Body of pancreas (tissue), 4 donors: ENCODE measurements around the gene LRP11.

Experiments
- POLR2A ChIP-seq, 3 donors: fragments of 450-650 bp; IDR thresholded peaks; one replicate each; pipeline ENCODE4 v1.6.1; 2016; ENCODE audit warnings: antibody characterized with exemption in 3 of 3, mild to moderate bottlenecking in 2 of 3
- TF ChIP-seq, protein P1 (sequence below), 7 experiments: fragments of 450-650 bp in 4 of 7; fragments of 200-600 bp in 3 of 7; sonication (generic) in 3 of 7; IDR thresholded peaks; one replicate each; pipeline ENCODE4 v1.5.1; 2016 to 2019; ENCODE audit warnings: antibody characterized with exemption in 7 of 7

DNA sequence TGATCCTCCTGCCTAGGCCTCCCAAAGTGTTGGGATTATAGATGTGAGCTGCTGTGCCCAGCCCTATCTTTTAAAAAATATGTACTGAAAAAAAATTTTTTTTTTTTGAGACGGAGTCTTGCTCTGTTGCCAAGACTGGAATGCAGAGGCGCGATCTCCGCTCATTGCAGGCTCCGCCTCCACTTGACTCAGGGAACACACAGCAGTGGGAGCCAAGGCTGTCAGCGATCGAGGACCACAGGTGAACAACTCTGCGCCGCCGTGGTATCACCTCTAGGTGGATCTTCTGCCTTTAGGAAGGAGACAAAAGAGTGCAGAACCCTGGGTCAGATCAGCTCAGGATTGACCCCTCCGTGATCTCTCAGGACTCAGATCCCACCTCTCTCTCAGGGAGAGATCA, 20.1 kb upstream of the LRP11 start:
- TF ChIP-seq, protein P1, sequence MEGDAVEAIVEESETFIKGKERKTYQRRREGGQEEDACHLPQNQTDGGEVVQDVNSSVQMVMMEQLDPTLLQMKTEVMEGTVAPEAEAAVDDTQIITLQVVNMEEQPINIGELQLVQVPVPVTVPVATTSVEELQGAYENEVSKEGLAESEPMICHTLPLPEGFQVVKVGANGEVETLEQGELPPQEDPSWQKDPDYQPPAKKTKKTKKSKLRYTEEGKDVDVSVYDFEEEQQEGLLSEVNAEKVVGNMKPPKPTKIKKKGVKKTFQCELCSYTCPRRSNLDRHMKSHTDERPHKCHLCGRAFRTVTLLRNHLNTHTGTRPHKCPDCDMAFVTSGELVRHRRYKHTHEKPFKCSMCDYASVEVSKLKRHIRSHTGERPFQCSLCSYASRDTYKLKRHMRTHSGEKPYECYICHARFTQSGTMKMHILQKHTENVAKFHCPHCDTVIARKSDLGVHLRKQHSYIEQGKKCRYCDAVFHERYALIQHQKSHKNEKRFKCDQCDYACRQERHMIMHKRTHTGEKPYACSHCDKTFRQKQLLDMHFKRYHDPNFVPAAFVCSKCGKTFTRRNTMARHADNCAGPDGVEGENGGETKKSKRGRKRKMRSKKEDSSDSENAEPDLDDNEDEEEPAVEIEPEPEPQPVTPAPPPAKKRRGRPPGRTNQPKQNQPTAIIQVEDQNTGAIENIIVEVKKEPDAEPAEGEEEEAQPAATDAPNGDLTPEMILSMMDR (IDR thresholded peaks at IDR 0.05) = no peak
- no peak for TF ChIP-seq POLR2A (IDR thresholded peaks at IDR 0.05)
